ENCODE data around the gene LRRK1. TPM values are rescaled to one million over a fixed set of nuclear protein-coding genes. Genes with fewer than 3 reads are reported as not detected.

The LRRK1 gene
- total and polyA plus RNA-seq, 8 donors, result 4.3 to 19.4 (median 11.1) TPM

GRCh38 chr15:101078669-101079323 is 159.6 kb downstream of the LRRK1 start:
- ATAC-seq, result no peak
- 86 to 87% methylated on average over 16 of the region's 16 CpGs for WGBS, 2 donors

GRCh38 chr15:101081900-101082299 is 162.7 kb downstream of the LRRK1 start:
- 92 to 96% methylated on average over 9 of the region's 9 CpGs for WGBS, 2 donors
- DNase-seq, result no peak
- intact Hi-C loops (cut with DNase I), result loop anchor here in 1 of 3 donors (10.0 kb wide), 1 partner anchor 183 kb away; no protein-coding TSS in a partner anchor

More at GRCh38 chr15:101078669-101079323, 159.6 kb downstream of the LRRK1 start:
- Histone ChIP-seq H3K9me3 (no peaks in the 10 kb centered on the region), H3K36me3 (no peaks in the 10 kb centered on the region), H3K27ac (no peak overlapping the region), H3K4me1 (no peaks in the 10 kb centered on the region), H3K4me3 (no peak overlapping the region), H3K27me3 (no peaks in the 10 kb centered on the region)
- no peak for DNase-seq
- no peak for TF ChIP-seq CTCF (IDR thresholded peaks at IDR 0.05)
- intact Hi-C loops (cut with DNase I), result no loop called here
- FAIRE-seq, result no peak

GRCh38 chr15:101083336-101084045 is 164.3 kb downstream of the LRRK1 start:
- no peaks in the 10 kb centered on the region for H3K36me3 ChIP-seq
- DNase-seq (peak in 1 of 6 donors; percentile 28), FAIRE-seq (no peak), ATAC-seq (peak in 3 of 4 donors; percentile 34 to 71 (median 60))
- H3K27me3 ChIP-seq, result no peaks in the 10 kb centered on the region
- 35 to 36% methylated on average over 11 of the region's 11 CpGs for WGBS, 2 donors
- intact Hi-C loops (cut with DNase I), result loop anchor here in 1 of 3 donors (10.0 kb wide), 1 partner anchor 181 kb away; no protein-coding TSS in a partner anchor
- H3K4me1 ChIP-seq, result no peaks in the 10 kb centered on the region
- H3K4me3 ChIP-seq, result no peak overlapping the region
- H3K9me3 ChIP-seq, result no peaks in the 10 kb centered on the region
- no peak overlapping the region for H3K27ac ChIP-seq
- no peak for TF ChIP-seq CTCF (IDR thresholded peaks at IDR 0.05)

More at GRCh38 chr15:101081900-101082299, 162.7 kb downstream of the LRRK1 start:
- no peak for ATAC-seq
- Histone ChIP-seq H3K27me3 (no peaks in the 10 kb centered on the region), H3K4me1 (no peaks in the 10 kb centered on the region), H3K4me3 (no peak overlapping the region), H3K9me3 (no peaks in the 10 kb centered on the region), H3K27ac (no peak overlapping the region), H3K36me3 (no peaks in the 10 kb centered on the region)
- no peak for TF ChIP-seq CTCF (IDR thresholded peaks at IDR 0.05)
- FAIRE-seq, result no peak

GRCh38 chr15:101084801-101085200 is 165.6 kb downstream of the LRRK1 start:
- DNase-seq (no peak), FAIRE-seq (no peak), ATAC-seq (no peak)
- H3K9me3 ChIP-seq, result no peaks in the 10 kb centered on the region
- no peaks in the 10 kb centered on the region for H3K4me1 ChIP-seq
- no peaks in the 10 kb centered on the region for H3K36me3 ChIP-seq
- H3K27me3 ChIP-seq, result no peaks in the 10 kb centered on the region
- 70 to 77% methylated on average over 10 of the region's 10 CpGs for WGBS, 2 donors
- no peak overlapping the region for H3K27ac ChIP-seq
- intact Hi-C loops (cut with DNase I), result loop anchor here in 2 of 3 donors (5.0 to 10.0 kb wide), 2 partner anchors 178 to 180 kb away; no protein-coding TSS in a partner anchor
- no peak overlapping the region for H3K4me3 ChIP-seq
- no peak for TF ChIP-seq CTCF (IDR thresholded peaks at IDR 0.05)
